Right lobe of liver (tissue), 6 donors: ENCODE measurements around the gene GNB1L. TPM values are rescaled to one million over a fixed set of nuclear protein-coding genes. Genes with fewer than 3 reads are reported as not detected.
A peak's percentile ranks its signal among the peaks of the same experiment; 100 is the strongest.

ENCODE experiments used
- ATAC-seq, 4 donors: fragments of 200-7000 bp; cut with Tn5 transposase; one replicate each; pipeline ENCODE4 v1.9.1; 2020; ENCODE audit warnings: mild to moderate bottlenecking in 4 of 4, moderate library complexity in 4 of 4
- DNase-seq, 3 donors: peaks; one replicate each; pipeline ENCODE4 v3.0.0-alpha.2; 2020
- H3K27ac ChIP-seq, 3 donors: fragments of 200-600 bp; one replicate each; pipeline ENCODE4 v1.8.0; 2022
- H3K27me3 ChIP-seq, 2 donors: fragments of 200-600 bp; one replicate each; pipeline ENCODE4 v1.8.0; 2022
- H3K36me3 ChIP-seq, 4 donors: fragments of 200-600 bp; sonication (generic) in 1 of 4; one replicate each; pipeline versions ENCODE4 v1.5.1 to v1.8.0; 2017 to 2022; ENCODE audit warnings: control low read depth in 1 of 4
- H3K4me1 ChIP-seq, 4 donors: fragments of 200-600 bp; sonication (generic) in 1 of 4; one replicate each; pipeline versions ENCODE4 v1.5.1 to v1.8.0; 2017 to 2022; ENCODE audit warnings: control low read depth in 1 of 4
- H3K4me3 ChIP-seq, 3 donors: fragments of 200-600 bp; one replicate each; pipeline ENCODE4 v1.8.0; 2022
- H3K9me3 ChIP-seq, 4 donors: fragments of 200-600 bp; sonication (generic) in 1 of 4; one replicate each; pipeline versions ENCODE4 v1.5.1 to v1.8.0; 2017 to 2022; ENCODE audit warnings: control low read depth in 1 of 4
- CTCF ChIP-seq, 4 donors: fragments of 200-600 bp in 3 of 4; fragments of 450-650 bp in 1 of 4; IDR thresholded peaks; one replicate each; pipeline versions ENCODE4 v1.5.1 to v1.8.0; 2016 to 2022; ENCODE audit warnings: antibody characterized with exemption in 4 of 4, mild to moderate bottlenecking in 2 of 4
- POLR2A ChIP-seq: fragments of 450-650 bp; IDR thresholded peaks from one replicate; pipeline ENCODE4 v1.6.1; 2017; ENCODE audit warnings: antibody characterized with exemption, mild to moderate bottlenecking
- WGBS: methylation state at CpG from one replicate; pipeline ENCODE4 v1.1.6; 2018; ENCODE audit warnings: low coverage, low lambda C conversion rate; ENCODE audit not compliant: insufficient coverage; ENCODE audit errors: missing lambda C conversion rate; 5-methylcytosine and 5-hydroxymethylcytosine counted together
- intact Hi-C, 2 donors: fragments of 100-400 bp; cut with DNase I; formaldehyde crosslinking; loops; one replicate each; pipeline versions ENCODE4 v1.11.2 to v1.14.1; 2022
- long read RNA-seq: library from polyadenylated mRNA; unstranded; transcript quantifications from one replicate; pipeline ENCODE4 v2.0.0, GENCODE V29; 2019
- total RNA-seq, 6 experiments: library from RNA; depleted of rRNA in 2 of 6; stranded (reverse); fragments of >200 nt in 2 of 6; fragmentation: NEBNext Ultra II Directional in 3 of 6; extraction: Animal tissue kit (Norgen Biotek cat#: 25700) in 3 of 6; gene quantifications; one replicate each; pipeline versions ENCODE4 v1.1.0 to v1.2.4, GENCODE V29; 2016 to 2023
- donor health status: DM: no; HTN: yes; CAD: no.
- donor health status: DM: no; HTN: no; CAD: no.
- donor health status: DM: no; HTN: no; CAD: no.
- donor health status: DM: no; HTN: yes; CAD: no.
- donor health status: DM: no; HTN: yes; CAD: no.

The GNB1L gene
- total RNA-seq = 1 to 10 TPM; 1.4 to 3.2 (median 2.7) TPM
- long read RNA-seq = 0 reads

GRCh38 chr22:19854778-19855503 is at the start of gene GNB1L, which contains the start of gene RTL10:
GNB1L (minus strand) TSS chr22:19854874; CDS start chr22:19821355, 33,519 bp downstream.
RTL10 (minus strand) TSS chr22:19854874; CDS start chr22:19852261, 2,613 bp downstream.
- ATAC-seq = peak; percentile 93 to 94 (median 94)

GRCh38 chr22:19904174-19904856 is 49.6 kb upstream of the GNB1L start:
- DNase-seq = no peak
- no peak for ATAC-seq
- 72% methylated on average over 2 of the region's 16 CpGs for WGBS
- intact Hi-C loops = no loop called here
- Histone ChIP-seq H3K36me3 (peaks cover 0 to 7% (median under 1%) of the 10 kb centered on the region in 4 donors), H3K27me3 (no peaks in the 10 kb centered on the region), H3K4me3 (no peak overlapping the region), H3K27ac (no peak overlapping the region), H3K4me1 (no peaks in the 10 kb centered on the region), H3K9me3 (no peaks in the 10 kb centered on the region)
- TF ChIP-seq CTCF (IDR thresholded peaks at IDR 0.05) = no peak
- no peak for TF ChIP-seq POLR2A

More at GRCh38 chr22:19854778-19855503, at the start of gene GNB1L, which contains the start of gene RTL10:
- Histone ChIP-seq H3K4me1 (peaks cover 0 to 17% (median 6%) of the 10 kb centered on the region in 4 donors), H3K36me3 (peaks cover 0 to 10% (median 3%) of the 10 kb centered on the region in 4 donors), H3K4me3 (peak within 1 kb of the TSS; percentile 55 to 98 (median 93)), H3K9me3 (no peaks in the 10 kb centered on the region), H3K27me3 (no peaks in the 10 kb centered on the region), H3K27ac (peak within 1 kb of the TSS; percentile 86 to 94 (median 93))
- peak; percentile 98 for DNase-seq
- intact Hi-C loops = no loop called here
- no CpG with 5 or more reads among the region's 81 CpGs for WGBS
- TF ChIP-seq POLR2A (peak; percentile 99), CTCF (IDR thresholded peaks at IDR 0.05) (peak in 3 of 4 donors; percentile 6 to 33 (median 24))

- Histone ChIP-seq H3K9me3 (no peaks in the 10 kb centered on the region), H3K27ac (no peak overlapping the region), H3K4me1 (no peaks in the 10 kb centered on the region), H3K36me3 (peaks cover 0 to 7% (median 2%) of the 10 kb centered on the region in 4 donors), H3K4me3 (no peak overlapping the region), H3K27me3 (no peaks in the 10 kb centered on the region)
- 80% methylated on average over 1 of the region's 12 CpGs for WGBS
- no peak for DNase-seq
- TF ChIP-seq CTCF (IDR thresholded peaks at IDR 0.05) = no peak
- TF ChIP-seq POLR2A = no peak
- intact Hi-C loops = no loop called here
- no peak for ATAC-seq
These were observed 48.8 kb upstream of the GNB1L start for GRCh38 chr22:19903513-19903912.

- 96% methylated on average over 5 of the region's 9 CpGs for WGBS
- Histone ChIP-seq H3K27me3 (no peaks in the 10 kb centered on the region), H3K4me3 (no peak overlapping the region), H3K9me3 (no peaks in the 10 kb centered on the region), H3K4me1 (no peaks in the 10 kb centered on the region), H3K27ac (no peak overlapping the region), H3K36me3 (peaks cover 0 to 7% (median 2%) of the 10 kb centered on the region in 4 donors)
- intact Hi-C loops = no loop called here
- DNase-seq (no peak), ATAC-seq (no peak)
- no peak for TF ChIP-seq CTCF (IDR thresholded peaks at IDR 0.05)
- no peak for TF ChIP-seq POLR2A
These were observed 48.4 kb upstream of the GNB1L start for GRCh38 chr22:19903031-19903430.
